Tibial nerve (tissue), 4 donors: Measurements from ENCODE around the gene AGMO.

Source experiments
- CTCF ChIP-seq, 5 experiments: fragments of 200-600 bp in 3 of 5; fragments of 450-650 bp in 2 of 5; sonication (generic) in 3 of 5; IDR thresholded peaks; one replicate each; pipeline ENCODE4 v1.5.1; 2016 to 2019; ENCODE audit warnings: antibody characterized with exemption in 5 of 5, mild to moderate bottlenecking in 3 of 5, moderate library complexity in 2 of 5
- EP300 ChIP-seq, 2 donors: sonication (generic); formaldehyde crosslinking; IDR thresholded peaks; one replicate each; pipeline ENCODE4 v1.6.1; 2017; ENCODE audit warnings: antibody characterized with exemption in 2 of 2, mild to moderate bottlenecking in 1 of 2
- POLR2A ChIP-seq, 2 donors: fragments of 450-650 bp; IDR thresholded peaks; one replicate each; pipeline ENCODE4 v1.6.1; 2017; ENCODE audit warnings: antibody characterized with exemption in 2 of 2, mild to moderate bottlenecking in 2 of 2, moderate library complexity in 2 of 2

DNA sequence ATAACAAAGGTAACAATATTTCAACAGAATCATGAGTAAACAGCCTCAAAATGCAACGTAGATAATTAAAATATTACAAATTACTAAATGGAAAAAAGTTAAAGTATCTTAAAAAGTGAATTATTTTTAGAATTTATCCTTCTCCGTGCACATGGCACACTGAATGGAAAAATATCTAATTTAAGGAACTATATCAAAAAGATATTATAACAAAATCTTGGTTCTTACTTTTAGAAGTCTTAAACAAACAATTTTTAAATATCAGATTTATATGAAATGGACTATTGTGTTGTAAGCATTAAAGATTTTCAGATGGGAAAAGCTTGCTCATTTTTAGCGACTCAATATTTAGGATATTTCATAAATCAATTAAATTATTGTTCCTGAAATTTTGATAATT, 72.0 kb downstream of the AGMO start:
- TF ChIP-seq CTCF (IDR thresholded peaks at IDR 0.05) (no peak), POLR2A (IDR thresholded peaks at IDR 0.05) (no peak), EP300 (IDR thresholded peaks at IDR 0.05) (no peak)
